Measurements from ENCODE around the gene CCDC174.

Gene CCDC174

DNA sequence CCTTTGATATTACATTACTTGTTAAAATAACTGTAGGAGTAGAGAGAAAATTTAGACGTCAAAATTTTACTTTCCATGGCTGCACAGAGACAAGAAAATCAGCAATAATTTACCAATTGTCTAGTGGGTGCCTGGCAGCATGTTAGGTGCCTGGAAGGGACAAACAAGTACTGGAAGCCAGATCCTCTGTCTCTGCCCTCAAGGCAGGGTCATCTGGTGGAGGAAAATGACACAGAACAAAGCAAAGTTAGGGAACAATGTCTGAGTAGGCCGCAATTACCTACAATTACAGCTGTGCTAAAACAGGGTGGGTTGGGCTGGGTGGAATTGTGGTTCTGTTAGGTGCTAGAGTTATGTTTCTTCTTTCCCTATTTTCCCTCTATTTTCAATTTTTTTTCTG, 7.4 kb downstream of the CCDC174 start:
- DNase-seq = no peak

GRCh38 chr3:14660942-14661341, 9.4 kb downstream of the CCDC174 start:
- no peak for DNase-seq

DNA sequence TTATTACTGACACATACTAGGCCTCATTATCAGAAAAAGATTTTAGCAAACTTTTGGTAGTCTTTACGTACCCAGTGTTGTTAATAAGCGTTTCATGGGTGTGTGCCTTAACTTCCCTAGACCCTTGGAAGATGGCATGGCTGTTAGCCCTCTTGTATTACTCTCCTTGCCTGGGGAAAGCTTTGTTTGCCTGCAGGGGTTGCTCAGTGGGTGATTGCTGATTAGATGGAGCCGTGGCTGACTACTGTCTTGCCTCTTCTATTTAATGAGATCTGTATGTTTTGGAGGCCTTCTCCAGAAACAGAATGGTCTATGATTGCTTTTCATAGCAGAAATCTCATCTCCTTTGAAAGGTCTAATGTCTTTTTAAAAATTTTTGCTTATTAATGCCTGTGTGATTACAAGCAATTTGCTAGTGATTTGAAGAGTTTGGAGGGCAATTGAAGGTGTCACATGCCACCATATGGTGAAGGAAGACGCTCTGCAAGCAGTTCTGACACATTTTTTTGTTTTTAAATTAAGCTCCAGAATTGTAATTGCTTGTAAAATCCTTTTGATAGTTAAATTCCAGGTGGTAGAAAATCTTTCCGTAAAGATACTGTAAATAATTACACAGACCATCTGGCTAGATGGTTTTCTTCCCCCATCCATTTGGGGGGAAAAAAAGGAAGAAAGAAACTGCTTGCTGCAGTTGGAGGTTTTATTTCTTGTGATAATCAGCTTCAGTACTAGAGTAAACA, 12.0 kb downstream of the CCDC174 start:
- DNase-seq = no peak

- DNase-seq = no peak
Observed at GRCh38 chr3:14664170-14664569, 12.6 kb downstream of the CCDC174 start.

DNA sequence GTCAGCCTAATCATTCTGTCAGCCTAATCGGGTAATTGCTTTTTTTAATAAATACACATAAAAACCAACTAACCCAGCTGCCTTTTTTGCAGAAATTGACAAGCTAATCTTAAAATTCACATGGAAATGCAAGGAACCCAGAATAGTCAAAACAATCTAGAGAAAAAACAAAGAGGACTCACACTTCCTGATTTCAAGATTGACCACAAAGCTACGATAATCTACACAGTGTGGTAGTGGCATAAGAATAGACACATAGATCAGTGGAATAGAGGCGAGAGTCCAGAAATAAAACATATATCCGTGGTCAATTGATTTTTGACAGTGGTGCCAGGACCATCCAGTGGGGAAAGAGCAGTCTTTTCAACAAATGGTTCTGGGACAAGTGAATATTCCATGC, 21.0 kb downstream of the CCDC174 start:
- DNase-seq = no peak

DNA sequence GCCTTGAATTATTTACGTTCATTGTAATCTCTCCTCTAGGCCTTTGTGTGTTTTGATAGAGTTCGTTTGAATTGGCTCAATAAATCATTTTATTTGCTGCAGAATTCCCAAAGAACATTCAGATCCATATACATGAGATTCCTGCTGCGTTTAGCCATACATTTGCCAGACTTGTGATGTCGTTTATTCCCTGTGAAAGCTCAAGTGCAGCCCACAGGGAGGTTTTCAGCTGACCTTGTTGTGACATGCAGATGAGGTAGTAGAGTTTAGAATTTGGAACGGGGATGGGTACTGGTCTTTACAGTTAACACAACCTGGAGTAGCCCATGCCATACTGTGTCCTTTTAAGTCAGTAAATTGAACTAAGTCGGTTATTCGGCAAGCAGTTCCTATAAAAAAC, 23.3 kb downstream of the CCDC174 start, which contains the start of gene C3orf20:
Gene C3orf20, plus strand, starts transcription at position 301 of the 400 bp plus-strand sequence. CDS start 7,573 bp downstream, outside the sequence.
- no peak for DNase-seq

- no peak for DNase-seq
Observed at GRCh38 chr3:14676881-14677280, 25.3 kb downstream of the CCDC174 start.

DNA sequence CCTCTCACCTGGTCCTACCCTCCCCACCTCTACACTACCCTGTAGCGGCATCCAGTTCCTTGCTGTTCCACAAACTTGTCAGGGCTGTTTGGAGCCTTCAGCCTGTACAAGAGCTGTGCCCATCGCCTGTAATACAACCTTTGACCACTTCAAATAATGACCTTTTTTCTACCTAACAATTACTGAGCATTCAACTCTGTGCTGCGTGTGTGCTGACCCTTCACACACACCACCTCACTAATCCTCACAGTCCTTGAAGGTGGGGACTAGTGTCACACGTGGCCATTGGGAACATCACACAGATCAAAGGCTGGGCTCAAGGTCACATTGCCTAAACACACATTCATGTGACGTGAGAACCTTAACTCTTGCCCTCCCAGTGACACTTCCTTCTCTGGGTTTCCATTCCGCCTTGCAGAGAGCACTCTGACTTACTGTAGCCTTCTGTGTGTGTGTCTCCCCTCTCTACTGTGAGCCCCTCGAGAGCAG, 26.5 kb downstream of the CCDC174 start:
- no peak for DNase-seq

DNA sequence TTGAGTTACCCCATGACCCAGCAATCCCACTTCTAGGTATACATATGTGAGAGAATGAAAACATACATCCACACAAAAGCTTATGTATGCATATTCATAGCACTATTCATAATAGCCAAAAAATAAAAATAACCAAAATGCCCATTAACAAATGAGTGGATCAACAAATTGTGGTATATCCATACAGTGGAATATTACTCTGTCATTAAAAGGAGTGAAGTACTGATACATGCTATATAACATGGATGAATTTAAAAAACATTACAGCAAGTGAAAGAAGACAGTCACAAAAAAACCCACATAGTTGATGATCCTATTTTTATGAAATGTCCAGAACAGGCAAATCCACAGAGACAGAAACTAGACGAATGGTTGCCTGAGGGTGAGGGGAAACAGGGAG, 28.6 kb downstream of the CCDC174 start:
- no peak for DNase-seq

DNA sequence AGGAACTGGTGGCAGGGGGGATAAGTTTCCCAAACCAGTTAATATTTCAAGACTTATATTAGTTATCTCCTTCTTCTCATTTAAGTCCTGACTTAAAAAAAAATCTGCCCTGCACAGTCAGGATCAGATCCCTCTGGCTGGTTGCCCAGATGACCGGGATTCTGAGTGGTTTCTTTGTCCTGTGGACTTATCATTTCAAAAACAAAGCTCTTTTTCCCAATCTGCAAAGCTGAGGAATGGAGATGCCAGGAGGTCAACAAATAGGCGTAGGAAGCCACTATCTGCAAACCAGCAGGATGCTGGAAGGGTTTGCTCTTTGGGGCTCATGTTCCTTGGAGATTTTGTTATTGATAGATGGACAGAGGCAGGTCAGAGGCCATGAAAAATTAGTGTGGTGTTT, 29.2 kb downstream of the CCDC174 start:
- no peak for DNase-seq

GRCh38 chr3:14684447-14684846, 32.9 kb downstream of the CCDC174 start:
- DNase-seq = no peak

GRCh38 chr3:14685179-14685578, 33.6 kb downstream of the CCDC174 start:
- no peak for DNase-seq

DNA sequence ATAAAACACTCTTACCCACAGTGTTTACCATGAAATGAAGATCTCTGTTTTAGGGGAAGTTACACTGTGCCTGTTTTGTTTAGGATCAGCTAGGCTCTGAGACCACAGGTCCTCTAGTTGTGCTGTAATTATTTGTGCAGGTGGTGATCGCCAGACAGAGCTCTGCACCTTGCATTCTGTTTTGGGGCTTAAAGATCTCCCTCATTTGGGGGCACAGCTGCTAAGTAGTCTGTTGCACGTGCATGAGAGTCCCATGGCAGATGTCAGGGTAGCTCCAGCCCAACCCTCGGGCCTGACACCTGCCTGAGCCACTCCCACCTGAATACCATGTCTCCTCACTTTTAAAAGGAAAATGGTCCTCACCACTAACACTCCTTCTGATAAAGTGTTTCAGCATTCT, 35.8 kb downstream of the CCDC174 start:
- no peak for DNase-seq

- DNase-seq = no peak
Observed at GRCh38 chr3:14688525-14688924, 37.0 kb downstream of the CCDC174 start.

GRCh38 chr3:14689247-14689980, 37.9 kb downstream of the CCDC174 start:
- no peak for DNase-seq

DNA sequence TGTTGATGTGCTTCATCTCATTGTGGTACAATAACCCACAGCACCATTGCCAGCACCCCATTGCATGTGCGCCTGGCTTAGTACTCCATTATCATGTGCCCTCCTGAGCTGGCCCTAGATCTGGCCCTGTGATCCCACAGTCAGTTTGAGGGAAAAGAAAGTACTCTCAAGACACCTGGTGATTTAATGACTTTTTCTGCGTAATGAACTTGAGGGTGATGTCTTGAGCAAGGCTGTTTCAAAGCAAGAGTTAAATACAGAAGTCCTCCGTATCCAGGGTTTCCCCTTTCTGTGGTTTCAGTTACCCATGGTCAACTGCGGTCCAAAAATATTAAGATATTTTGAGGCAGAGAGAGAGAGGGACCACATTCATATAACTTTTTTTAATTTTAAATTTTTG, 39.7 kb downstream of the CCDC174 start:
- no peak for DNase-seq

DNA sequence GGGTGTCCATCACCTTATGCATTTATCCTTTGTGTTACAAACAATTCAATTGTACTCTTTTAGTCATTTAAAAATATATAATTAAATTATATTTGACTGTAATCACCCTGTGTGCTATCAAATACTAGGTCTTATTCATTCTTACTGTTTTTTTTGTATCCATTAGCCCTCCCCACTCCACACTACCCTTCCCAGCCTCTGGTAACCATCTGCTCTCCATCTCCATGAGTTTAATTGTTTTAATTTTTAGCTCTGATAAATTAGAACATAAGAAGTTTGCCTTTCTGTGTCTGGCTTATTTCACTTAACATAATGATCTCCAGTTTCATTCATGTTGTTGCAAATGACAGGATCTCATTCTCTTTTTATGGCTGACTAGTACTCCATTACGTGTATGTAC, 40.2 kb downstream of the CCDC174 start:
- DNase-seq = no peak

- DNase-seq = no peak
Observed at GRCh38 chr3:14698601-14699244, 47.2 kb downstream of the CCDC174 start.

DNA sequence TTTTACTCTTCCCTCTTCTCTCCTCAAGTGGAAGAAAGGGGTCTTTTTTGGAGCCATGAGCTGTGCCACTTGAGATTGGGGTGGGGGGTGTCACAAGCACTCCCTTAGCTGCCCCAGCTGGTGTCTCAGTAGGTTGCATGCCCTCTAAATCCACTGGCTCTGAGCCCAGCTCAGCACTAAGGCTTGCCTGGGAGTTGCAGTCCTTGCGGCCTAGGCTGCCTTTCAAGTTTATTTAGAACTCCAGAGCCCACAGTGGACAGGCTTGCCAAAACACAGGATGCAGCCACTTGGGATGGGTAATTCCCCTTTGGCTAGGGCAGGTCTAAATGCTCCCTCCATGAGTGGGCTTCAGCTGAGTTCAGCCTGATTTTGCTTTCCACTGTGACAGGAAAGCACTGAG, 48.1 kb downstream of the CCDC174 start:
- DNase-seq = no peak

- DNase-seq = no peak
Observed at GRCh38 chr3:14700891-14701290, 49.3 kb downstream of the CCDC174 start.

DNA sequence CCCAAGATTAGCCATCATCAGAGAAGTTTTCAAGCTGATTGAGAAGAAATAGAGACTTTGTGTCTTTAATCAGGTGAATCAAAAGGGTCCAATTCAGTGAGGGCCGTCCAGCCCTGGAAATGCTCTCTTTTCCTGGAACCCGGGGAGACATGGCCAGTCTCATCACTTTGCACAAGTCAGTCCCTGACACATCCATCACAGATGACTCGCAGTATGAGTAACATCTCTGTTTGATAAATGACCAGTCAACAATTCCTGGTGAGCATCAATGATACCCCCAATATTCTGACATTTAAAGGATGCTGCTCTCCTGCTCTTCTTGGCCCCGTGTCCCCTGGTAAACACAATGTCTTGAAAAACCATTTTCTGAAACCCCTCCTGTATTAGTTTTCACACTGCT, 50.1 kb downstream of the CCDC174 start:
- no peak for DNase-seq

DNA sequence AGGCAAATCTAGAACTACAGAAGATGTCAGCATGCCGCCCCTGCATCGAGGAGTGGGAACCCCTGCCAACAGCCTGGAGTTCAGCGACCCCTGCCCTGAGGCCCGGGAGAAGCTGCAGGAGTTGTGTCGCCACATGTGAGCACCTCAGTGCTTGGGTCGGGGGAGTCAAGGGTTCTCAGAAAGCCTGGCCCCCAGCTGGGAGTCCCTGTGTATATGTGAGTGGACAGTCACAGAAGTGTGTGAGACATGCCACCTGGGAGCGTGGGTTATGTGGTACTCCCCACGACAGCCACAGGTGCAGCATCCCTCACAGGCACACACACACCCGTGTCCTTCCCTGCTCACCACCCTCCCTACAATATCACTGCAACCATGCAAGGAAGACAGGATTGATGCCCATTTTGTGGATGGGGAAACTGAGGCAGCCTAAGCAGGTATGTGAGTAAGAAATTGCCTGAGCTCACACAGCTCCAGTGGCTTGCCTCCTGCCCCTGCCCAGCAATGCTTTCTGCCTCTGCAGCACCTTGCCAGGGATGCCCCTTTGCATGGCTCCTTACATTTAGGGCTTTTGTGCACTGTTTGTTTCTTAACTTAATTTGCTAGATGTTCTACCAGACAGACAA, 51.7 kb downstream of the CCDC174 start:
- no peak for DNase-seq

DNA sequence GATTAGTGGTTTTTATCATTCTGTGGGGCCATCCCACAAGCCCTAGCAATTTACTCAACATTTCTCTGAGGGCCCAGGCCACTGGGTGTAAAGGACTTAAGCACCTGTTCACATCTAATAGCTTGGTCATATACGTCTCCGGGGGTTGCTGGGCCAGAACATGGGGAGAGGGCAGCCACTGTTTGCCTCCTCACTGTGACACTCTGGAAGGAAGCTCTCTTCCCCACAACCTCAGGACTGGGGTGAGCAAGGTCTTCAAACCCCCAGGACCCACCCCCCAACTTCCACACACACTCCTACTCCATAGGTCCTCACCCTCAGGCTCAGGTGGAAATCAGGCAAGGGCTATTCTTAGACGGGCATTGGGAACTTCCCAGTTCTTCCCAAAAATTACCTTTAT, 52.2 kb downstream of the CCDC174 start:
- no peak for DNase-seq
